SU-DHL-6 (cell line): ENCODE results near the gene GPR132.

Experiments
- EZH2phosphoT487 ChIP-seq: fragments of 200-600 bp; sonication (generic), shearing (Covaris generic); conservative IDR thresholded peaks from 2 replicates; pipeline ENCODE4 v1.6.1; 2018; ENCODE audit warnings: mild to moderate bottlenecking, antibody characterized with exemption, low read length, moderate library complexity, mixed read lengths
- TF ChIP-seq, protein P1 (sequence below): fragments of 200-600 bp; sonication (generic); IDR thresholded peaks from one replicate; pipeline ENCODE4 v1.5.1; 2017; ENCODE audit warnings: antibody characterized with exemption, mild to moderate bottlenecking, low read length, moderate library complexity; ENCODE audit not compliant: insufficient read depth, poor library complexity, severe bottlenecking

DNA sequence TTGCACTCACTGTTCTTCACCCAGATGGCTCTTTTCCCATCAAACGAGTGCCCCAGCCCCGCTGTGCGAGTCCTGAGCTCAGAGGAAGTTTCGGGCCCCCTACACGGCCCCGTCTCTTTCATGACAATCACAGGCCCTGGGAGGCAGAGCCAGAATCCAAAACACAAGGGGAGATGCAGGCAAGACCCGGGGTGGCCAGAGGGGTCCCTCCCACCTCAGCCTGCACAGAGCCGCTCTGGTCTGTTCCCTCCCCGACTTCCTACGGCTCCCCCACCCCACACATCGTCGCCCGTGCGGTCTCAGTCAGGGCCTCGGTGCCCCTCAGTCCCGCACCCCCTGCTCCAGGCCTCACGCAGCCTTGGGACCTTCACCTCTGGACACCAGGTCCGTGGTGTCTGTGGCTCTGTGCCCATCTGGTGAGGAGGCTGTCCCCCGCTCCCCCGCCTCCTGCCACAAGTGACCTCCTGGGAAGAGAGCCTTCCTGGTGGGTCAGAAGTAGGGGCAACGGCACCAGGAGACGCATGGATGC lies 8.9 kb downstream of the GPR132 start:
- TF ChIP-seq, protein P1, sequence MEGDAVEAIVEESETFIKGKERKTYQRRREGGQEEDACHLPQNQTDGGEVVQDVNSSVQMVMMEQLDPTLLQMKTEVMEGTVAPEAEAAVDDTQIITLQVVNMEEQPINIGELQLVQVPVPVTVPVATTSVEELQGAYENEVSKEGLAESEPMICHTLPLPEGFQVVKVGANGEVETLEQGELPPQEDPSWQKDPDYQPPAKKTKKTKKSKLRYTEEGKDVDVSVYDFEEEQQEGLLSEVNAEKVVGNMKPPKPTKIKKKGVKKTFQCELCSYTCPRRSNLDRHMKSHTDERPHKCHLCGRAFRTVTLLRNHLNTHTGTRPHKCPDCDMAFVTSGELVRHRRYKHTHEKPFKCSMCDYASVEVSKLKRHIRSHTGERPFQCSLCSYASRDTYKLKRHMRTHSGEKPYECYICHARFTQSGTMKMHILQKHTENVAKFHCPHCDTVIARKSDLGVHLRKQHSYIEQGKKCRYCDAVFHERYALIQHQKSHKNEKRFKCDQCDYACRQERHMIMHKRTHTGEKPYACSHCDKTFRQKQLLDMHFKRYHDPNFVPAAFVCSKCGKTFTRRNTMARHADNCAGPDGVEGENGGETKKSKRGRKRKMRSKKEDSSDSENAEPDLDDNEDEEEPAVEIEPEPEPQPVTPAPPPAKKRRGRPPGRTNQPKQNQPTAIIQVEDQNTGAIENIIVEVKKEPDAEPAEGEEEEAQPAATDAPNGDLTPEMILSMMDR = no peak
- TF ChIP-seq EZH2phosphoT487 = no peak
